Tibial nerve (tissue), 4 donors: ENCODE measurements around the gene VWF. TPM values are rescaled to one million over a fixed set of nuclear protein-coding genes. Genes with fewer than 3 reads are reported as not detected.

ENCODE experiments used
- DNase-seq, 2 donors: peaks; one replicate each; pipeline ENCODE4 v3.0.0-alpha.2; 2019; ENCODE audit warnings: low spot score in 2 of 2
- H3K27ac ChIP-seq, 4 donors: fragments of 200-600 bp; sonication (generic) in 3 of 4; one replicate each; pipeline ENCODE4 v1.5.1; 2017 to 2019; ENCODE audit warnings: mild to moderate bottlenecking in 1 of 4
- H3K27me3 ChIP-seq, 2 donors: fragments of 200-600 bp; sonication (generic) in 1 of 2; one replicate each; pipeline versions ENCODE4 v1.5.1 to v1.6.0; 2017 to 2019
- H3K36me3 ChIP-seq, 3 donors: fragments of 200-600 bp; sonication (generic); one replicate each; pipeline ENCODE4 v1.5.1; 2018 to 2019
- H3K4me1 ChIP-seq, 4 donors: fragments of 200-600 bp; sonication (generic) in 3 of 4; one replicate each; pipeline ENCODE4 v1.5.1; 2017 to 2019
- H3K4me3 ChIP-seq, 4 donors: fragments of 200-600 bp; sonication (generic) in 3 of 4; one replicate each; pipeline ENCODE4 v1.5.1; 2017 to 2019; ENCODE audit warnings: mild to moderate bottlenecking in 1 of 4, moderate library complexity in 1 of 4
- H3K9me3 ChIP-seq, 4 donors: fragments of 200-600 bp; sonication (generic) in 3 of 4; one replicate each; pipeline ENCODE4 v1.5.1; 2017 to 2019
- CTCF ChIP-seq, 5 experiments: fragments of 200-600 bp in 3 of 5; fragments of 450-650 bp in 2 of 5; sonication (generic) in 3 of 5; IDR thresholded peaks; one replicate each; pipeline ENCODE4 v1.5.1; 2016 to 2019; ENCODE audit warnings: antibody characterized with exemption in 5 of 5, mild to moderate bottlenecking in 3 of 5, moderate library complexity in 2 of 5
- EP300 ChIP-seq, 2 donors: sonication (generic); formaldehyde crosslinking; IDR thresholded peaks; one replicate each; pipeline ENCODE4 v1.6.1; 2017; ENCODE audit warnings: antibody characterized with exemption in 2 of 2, mild to moderate bottlenecking in 1 of 2
- POLR2A ChIP-seq, 2 donors: fragments of 450-650 bp; IDR thresholded peaks; one replicate each; pipeline ENCODE4 v1.6.1; 2017; ENCODE audit warnings: antibody characterized with exemption in 2 of 2, mild to moderate bottlenecking in 2 of 2, moderate library complexity in 2 of 2
- WGBS, 2 donors: methylation state at CpG; one replicate each; pipeline ENCODE4 v1.1.5; 2018; 5-methylcytosine and 5-hydroxymethylcytosine counted together
- total RNA-seq, 4 donors: library from RNA; depleted of rRNA; stranded (reverse); fragments of >200 nt; gene quantifications; one replicate each; pipeline ENCODE4 v1.1.0, GENCODE V29; 2016

The VWF gene
- total RNA-seq, 4 donors from 2014 or later, result 82.7 to 311 (median 214) TPM

- H3K4me1 ChIP-seq, result peaks cover 0 to 17% (median 2%) of the 10 kb centered on the region in 4 donors
- no peak overlapping the region for H3K27ac ChIP-seq
- no peaks in the 10 kb centered on the region for H3K36me3 ChIP-seq
- 76 to 92% methylated on average over 3 of the region's 3 CpGs for WGBS, 2 donors
- no peak for DNase-seq
- no peak overlapping the region for H3K4me3 ChIP-seq
- no peaks in the 10 kb centered on the region for H3K9me3 ChIP-seq
- TF ChIP-seq CTCF (IDR thresholded peaks at IDR 0.05), result no peak
- no peak for TF ChIP-seq POLR2A (IDR thresholded peaks at IDR 0.05)
- TF ChIP-seq EP300 (IDR thresholded peaks at IDR 0.05), result no peak
- no peaks in the 10 kb centered on the region for H3K27me3 ChIP-seq
These were observed 27.9 kb downstream of the VWF start for GRCh38 chr12:6096527-6096926.

GRCh38 chr12:6095269-6095668 is 29.2 kb downstream of the VWF start:
- Histone ChIP-seq H3K4me1 (peaks cover 0 to 25% (median 2%) of the 10 kb centered on the region in 4 donors), H3K27ac (no peak overlapping the region), H3K9me3 (no peaks in the 10 kb centered on the region), H3K36me3 (no peaks in the 10 kb centered on the region), H3K4me3 (no peak overlapping the region), H3K27me3 (no peaks in the 10 kb centered on the region)
- 89 to 94% methylated on average over 4 of the region's 4 CpGs for WGBS, 2 donors
- no peak for DNase-seq
- TF ChIP-seq CTCF (IDR thresholded peaks at IDR 0.05), result no peak

GRCh38 chr12:6093764-6094163 is 30.7 kb downstream of the VWF start:
- 97 to 100% methylated on average over 2 of the region's 2 CpGs for WGBS, 2 donors
- H3K27ac ChIP-seq, result peak overlapping the region in 1 of 4 donors; percentile 42

GRCh38 chr12:6092784-6093722 is 31.4 kb downstream of the VWF start:
- no peak overlapping the region for H3K4me3 ChIP-seq
- no peaks in the 10 kb centered on the region for H3K9me3 ChIP-seq
- WGBS, 2 donors, result 69 to 74% methylated on average over 9 of the region's 9 CpGs
- no peak for DNase-seq
- H3K36me3 ChIP-seq, result no peaks in the 10 kb centered on the region
- TF ChIP-seq CTCF (IDR thresholded peaks at IDR 0.05) (no peak), POLR2A (IDR thresholded peaks at IDR 0.05) (no peak), EP300 (IDR thresholded peaks at IDR 0.05) (no peak)
- peaks cover 0 to 32% (median 4%) of the 10 kb centered on the region in 4 donors for H3K4me1 ChIP-seq
- peak overlapping the region in 2 of 4 donors; percentile 16 to 42 for H3K27ac ChIP-seq
- no peaks in the 10 kb centered on the region for H3K27me3 ChIP-seq

More at GRCh38 chr12:6093764-6094163, 30.7 kb downstream of the VWF start:
- TF ChIP-seq POLR2A (IDR thresholded peaks at IDR 0.05) (no peak), EP300 (IDR thresholded peaks at IDR 0.05) (no peak), CTCF (IDR thresholded peaks at IDR 0.05) (no peak)
- Histone ChIP-seq H3K4me1 (peaks cover 0 to 32% (median 2%) of the 10 kb centered on the region in 4 donors), H3K9me3 (no peaks in the 10 kb centered on the region), H3K36me3 (no peaks in the 10 kb centered on the region), H3K4me3 (no peak overlapping the region), H3K27me3 (no peaks in the 10 kb centered on the region)
- no peak for DNase-seq
